T47D (cell line): ENCODE data around the gene IGDCC3.

Experiments
- DNase-seq, 2 experiments: peaks; one replicate each; pipeline versions ENCODE4 v3.0.0 to v3.0.0-alpha.2; 2011 to 2012; ENCODE audit warnings: low read depth in 1 of 2, low spot score in 1 of 2
- JUND ChIP-seq: IDR thresholded peaks from 2 replicates; pipeline ENCODE4 v1.6.1; 2012; ENCODE audit warnings: low read depth
- in situ Hi-C: cut with HindIII; loops from 2 replicates; pipeline ENCODE4 v1.10.0; 2016; ENCODE audit warnings: low sequenced_read_pairs, low pct_unique_long_range_greater_than_20kb

IGDCC3 gene

DNA sequence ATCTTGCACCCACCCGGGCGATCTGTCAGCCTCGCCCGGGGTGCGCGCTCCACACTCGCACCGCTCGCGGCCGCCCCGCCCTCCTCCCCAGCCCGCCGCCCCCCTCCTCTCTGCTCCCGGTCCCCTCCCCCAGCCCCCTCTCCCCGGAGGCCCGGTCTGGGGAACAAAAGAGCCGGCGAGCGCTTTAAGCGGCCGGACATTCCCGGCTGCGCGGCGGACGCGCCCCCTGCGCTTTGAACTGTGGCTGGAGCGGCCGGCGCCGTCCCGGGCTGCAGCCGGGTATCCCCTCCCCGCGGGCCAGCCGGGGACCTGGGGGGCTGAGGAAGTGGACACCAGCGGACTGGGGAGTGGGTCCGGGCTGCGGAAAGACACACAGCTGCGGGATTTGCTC is at the start of gene IGDCC3:
Gene IGDCC3 (minus strand): TSS at position 27 of the 391 bp plus-strand sequence. CDS start 214 bp downstream, outside the sequence.
- DNase-seq, result peak in 1 of 2 experiments; percentile 40
- in situ Hi-C loops, result no loop called here
- TF ChIP-seq JUND, result no peak

DNA sequence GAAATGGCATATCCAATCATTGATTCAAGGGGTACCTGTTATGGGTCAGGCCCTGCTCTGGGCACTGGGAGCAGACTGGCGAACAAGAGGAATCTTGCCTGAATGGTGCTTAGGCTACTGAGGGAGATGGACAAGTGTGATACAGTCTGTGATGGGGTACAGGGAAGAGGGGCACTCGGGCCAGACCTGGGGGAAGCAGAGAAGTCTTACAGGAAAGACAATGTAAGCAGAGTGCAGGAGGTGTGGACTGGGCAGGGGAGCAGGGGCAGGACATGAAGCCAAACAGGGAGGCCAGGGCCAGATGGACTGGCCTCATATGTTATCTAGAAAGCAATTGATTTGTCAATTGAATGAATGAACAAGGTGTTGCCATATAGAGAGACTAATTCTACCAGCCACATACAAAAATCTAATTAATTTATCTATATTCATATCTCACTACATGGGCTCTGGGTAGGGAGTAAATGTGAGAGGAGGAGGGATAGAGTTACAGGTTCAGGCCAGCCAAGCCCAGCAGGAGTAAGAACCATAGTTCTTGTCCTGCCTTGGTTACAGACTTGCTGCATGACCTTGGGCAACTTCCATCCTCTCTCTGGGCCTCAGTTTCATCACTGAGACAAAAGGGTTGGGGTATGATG is 48.5 kb upstream of the IGDCC3 start:
- TF ChIP-seq JUND, result no peak
- no peak for DNase-seq
- in situ Hi-C loops, result no loop called here

DNA sequence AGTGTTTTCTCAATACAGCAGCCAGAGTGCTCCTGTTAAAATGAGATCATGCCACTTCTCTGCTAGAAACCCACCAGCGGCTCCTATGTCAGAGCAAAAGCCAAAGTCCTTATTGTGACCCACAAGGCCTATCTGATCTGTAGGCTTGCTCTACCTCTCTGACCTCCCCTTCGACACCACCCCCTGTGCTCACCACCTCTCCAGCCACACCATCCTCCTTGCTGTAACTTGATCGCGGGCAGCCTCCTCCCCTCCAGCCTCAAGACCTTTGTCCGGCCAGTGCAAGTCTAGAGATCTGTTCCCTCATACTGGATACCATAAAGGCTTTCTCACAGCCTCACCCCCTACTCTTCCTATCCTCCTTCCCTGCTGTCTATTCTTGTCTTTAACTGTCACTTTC is 46.9 kb upstream of the IGDCC3 start:
- in situ Hi-C loops, result no loop called here
- no peak for DNase-seq
- no peak for TF ChIP-seq JUND

DNA sequence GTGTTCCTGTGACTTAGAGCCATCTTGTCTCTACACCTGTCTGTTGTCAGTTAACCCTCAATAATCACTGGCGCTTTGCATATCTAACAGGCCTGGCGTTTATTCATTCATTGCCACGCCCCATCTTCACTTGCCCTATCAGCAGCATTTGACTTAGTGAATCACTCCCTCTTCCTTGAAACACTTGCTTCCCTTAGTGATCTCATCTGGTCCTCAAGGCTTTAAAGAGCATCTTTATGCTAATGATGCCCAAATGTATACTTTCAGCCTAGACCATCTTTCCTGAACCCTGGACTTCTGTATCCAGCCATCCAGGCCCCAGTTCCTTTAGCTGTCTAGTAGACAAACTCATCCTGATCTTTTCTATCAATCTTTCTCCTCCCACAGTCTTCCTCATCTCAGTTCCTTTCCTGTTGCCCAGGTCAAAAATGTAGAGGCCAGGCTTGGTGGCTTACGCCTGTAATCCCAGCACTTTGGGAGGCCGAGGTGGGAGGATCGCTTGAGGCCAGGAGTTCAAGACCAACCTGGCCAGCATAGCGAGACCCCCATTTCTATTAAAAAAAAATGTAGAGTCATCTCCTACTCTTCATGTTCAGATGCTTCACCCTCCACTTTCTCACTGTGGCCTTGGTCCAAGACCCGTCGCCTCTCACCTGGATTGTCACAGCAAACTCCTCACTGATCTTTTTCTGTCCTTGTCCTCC is 46.3 kb upstream of the IGDCC3 start:
- DNase-seq, result no peak
- TF ChIP-seq JUND, result no peak
- in situ Hi-C loops, result no loop called here

DNA sequence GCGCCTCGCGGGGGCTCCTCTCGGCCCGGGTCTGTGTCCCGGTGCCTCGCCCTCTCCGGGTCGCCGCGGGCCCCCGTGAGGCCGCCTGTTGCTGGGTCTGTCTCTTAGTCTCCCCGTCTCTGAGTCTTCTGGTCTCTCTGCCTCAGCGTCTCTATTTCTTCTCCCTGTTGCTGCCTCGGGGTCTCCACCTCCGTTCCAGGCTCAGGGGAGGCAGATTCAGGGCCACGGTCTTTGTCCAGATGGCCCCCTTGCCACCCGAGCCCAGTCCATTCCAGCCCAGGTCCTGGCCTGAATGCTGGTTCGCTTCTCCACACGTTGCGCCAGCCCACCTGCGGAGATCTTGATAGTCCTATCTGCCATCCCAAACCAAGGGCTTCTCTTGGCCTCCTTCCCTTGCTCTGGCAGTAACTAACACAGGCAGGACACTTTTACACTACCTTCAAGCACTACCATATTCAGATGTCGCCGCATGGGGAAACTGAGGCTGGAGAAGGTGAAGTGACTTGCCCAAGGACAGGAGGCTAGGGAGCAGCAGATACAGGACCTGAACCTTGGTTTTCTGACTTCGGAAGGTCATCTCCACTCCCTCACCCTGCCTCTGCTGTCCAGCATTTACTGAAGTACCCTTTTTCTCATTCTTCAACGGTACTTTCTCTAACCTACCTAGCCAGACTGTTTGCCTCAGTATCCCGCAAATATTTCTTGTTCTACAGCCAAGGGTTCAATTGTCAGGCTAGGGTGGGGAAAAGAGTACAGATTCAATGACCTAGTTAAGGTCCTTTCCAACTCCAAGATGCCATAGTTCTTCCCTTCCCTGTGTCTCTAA is 45.6 kb upstream of the IGDCC3 start:
- no peak for DNase-seq
- no peak for TF ChIP-seq JUND
- in situ Hi-C loops, result no loop called here

DNA sequence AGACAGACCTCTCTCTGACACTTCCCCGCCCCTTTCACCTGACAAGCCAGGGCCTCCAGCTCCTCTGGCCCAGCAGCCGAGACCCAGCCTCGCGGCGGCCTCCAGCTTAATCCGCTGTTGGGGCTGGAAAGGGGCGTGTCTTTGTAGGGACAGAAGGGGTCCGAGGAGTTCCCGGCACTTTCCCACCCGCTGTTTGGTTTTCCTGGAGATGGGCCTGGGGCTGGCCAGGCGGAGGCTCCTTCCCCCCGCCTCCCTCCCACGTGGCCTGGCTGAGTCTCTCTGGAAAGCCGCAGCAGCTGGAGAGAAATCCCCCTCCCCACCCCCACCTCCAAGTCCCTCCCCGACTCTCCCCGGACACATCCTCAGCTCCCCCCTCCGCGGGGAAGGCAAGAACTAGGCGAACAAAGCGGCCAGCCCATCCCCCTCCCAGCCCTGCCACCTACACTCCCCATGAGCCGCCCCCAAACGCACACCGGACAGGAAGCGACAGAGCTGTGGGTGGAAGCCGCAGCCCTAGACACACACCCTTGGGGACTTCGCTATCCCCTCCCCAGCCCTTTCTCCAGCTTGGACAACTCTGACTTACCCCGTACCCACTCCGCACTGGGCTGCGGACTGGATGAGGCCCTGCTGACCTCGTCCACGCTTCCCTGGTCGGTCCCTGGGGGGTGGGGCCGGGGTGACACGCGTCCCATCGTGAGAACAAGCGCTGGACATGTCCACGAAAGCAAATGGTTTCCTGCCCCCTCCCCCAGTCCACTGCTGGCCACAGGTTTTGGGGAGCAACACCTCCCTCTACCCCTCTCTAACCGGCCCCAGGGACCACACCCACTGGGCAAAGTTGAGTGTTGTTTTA is 43.8 kb upstream of the IGDCC3 start:
- DNase-seq, result no peak

DNA sequence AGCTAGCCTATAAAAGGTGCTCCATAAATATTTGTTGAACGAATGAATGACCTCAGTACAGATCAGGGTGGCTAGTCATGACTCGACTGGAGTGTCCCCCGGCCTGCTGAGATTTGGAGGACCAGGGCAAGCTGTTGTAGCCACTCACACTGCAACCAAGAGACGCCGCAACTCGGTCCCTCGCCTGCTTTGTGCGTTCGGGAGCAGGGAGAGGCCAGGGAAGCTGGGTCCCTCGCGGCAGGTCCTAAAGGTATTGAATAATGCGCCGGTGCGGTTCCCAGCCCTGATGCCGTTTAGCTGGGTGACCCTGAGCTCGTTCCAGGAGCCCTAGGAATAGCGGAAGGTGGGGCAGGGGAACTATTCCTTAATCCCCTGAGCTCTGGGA is 43.2 kb upstream of the IGDCC3 start:
- in situ Hi-C loops, result no loop called here
- no peak for TF ChIP-seq JUND
- no peak for DNase-seq

More for the DNA sequence above, 43.8 kb upstream of the IGDCC3 start:
- TF ChIP-seq JUND, result no peak
- in situ Hi-C loops, result no loop called here

DNA sequence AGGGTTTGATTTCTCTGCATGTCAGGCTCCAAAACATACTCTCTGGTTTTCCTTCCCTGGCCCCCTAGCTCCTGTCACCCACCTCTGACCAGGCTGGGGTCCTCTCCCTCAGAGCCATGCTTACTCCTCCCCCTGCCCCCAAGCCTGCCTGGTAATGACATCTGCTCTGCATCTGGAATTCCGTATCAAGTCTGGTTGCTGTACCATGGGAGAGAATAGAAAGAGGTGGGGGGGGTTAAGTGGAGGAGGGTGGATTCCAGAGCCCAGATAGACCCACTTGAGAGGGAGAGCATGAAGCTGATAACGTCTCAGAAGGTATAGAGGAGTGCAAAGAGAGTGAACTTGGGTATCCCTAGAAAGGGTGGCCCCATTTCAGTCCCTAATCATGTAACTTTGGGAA is 40.8 kb upstream of the IGDCC3 start:
- in situ Hi-C loops, result no loop called here
- TF ChIP-seq JUND, result no peak
- DNase-seq, result no peak

DNA sequence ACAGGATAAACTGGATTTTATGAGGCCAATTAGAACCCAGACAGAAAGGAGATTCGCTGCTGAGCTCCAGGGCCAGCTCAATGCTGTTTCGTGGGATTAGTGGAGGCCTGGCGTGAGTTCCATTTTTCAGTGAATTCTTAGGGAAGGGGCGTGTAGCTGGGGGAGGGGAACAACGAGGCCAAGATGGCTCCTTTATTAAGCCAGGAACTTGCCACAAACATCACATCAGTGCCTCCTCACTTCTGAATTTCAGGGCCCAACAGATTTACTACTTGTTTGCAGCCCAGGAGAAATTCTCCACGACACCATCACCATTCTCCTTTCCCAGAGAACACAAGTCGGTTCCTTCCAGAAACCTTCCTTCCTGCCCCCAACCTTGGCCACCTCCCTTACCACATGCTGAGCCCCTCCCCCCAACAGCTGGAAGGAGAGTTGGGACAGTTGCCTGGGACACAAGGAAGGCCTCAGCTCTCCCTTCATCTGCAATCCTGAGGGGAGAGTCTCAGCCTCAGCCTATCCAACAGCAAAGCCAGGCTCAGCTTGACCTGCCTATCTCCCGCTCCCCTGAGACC is 39.1 kb upstream of the IGDCC3 start:
- in situ Hi-C loops, result no loop called here
- TF ChIP-seq JUND, result no peak
- no peak for DNase-seq

DNA sequence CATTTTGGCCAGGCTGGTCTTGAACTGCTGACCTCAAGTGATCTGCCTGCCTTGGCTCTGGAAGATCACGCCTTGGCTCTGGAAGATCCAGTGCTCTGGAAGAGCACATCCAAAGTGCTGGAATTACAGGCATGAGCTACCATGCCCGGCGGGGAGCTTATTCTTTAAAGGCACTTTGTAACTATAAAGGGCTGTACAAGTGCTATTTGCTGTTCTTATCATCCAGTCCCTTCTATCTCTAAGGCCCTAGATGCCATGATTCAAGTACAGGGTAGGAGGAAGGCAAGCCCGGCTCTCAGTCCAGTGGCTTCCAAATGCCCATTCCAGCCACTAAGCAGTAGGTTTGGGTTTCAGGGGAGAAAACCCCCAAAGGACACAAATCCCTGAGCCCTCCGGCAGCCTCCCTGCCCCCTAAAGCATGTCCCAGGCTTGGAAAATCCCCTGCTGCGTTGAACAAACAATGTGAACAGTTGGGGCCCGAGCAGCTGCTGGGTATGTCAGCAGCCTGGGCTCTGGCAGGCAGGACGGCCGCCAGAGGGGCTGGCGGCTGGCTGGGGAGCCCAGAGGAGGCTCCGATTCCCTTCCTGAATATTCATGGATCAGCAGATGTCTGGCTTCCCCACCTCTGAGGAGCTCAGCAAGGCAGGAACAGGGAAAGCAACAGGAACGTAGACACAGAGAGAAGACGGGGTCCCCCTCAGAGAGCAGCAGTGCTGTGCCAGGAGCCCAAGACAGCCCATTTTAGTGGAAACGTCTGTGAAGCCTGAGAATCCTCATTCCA is 37.2 kb upstream of the IGDCC3 start:
- in situ Hi-C loops, result no loop called here
- TF ChIP-seq JUND, result no peak
- no peak for DNase-seq

DNA sequence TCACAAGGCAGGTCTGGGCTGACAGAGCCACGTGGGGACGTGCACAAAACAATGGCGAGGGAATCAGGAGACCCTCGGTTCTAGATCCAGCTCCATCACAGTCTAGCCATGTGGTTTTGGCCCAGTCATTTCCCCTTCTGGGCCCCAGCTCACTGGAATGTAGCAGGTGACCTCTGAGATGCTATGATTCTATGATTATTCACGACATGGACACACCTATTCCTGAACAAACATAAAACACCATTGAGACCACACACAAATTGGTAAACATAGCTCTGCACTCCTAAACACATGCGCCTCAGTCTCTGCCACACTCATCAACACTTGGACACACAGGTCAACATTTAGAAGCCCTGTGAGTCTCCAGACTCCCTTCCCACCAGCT is 36.0 kb upstream of the IGDCC3 start:
- no peak for TF ChIP-seq JUND
- DNase-seq, result no peak
- in situ Hi-C loops, result no loop called here
